Measurements from ENCODE around the gene TRPM7.

Gene TRPM7

GRCh38 chr15:50593761-50594160 is 92.8 kb downstream of the TRPM7 start:
- Histone ChIP-seq H3K36me3 (ENCODE audit: insufficient read depth, low read length) (peaks cover 88% of the 10 kb centered on the region), H3K27me3 (ENCODE audit: insufficient read depth, low read length, poor library complexity) (no peaks in the 10 kb centered on the region), H4K20me1 (ENCODE audit: insufficient read depth, low read length) (no peaks in the 10 kb centered on the region), H3K79me2 (ENCODE audit: insufficient read depth, low read length) (no peaks in the 10 kb centered on the region), H3K4me1 (ENCODE audit: insufficient read depth, low read length) (no peaks in the 10 kb centered on the region), H3K4me3 (ENCODE audit: low read depth in 1 of 2, low read length in 2 of 2) (no peak overlapping the region), H3K27ac (ENCODE audit: low read length) (no peak overlapping the region), H2AFZ (ENCODE audit: low read depth, low read length) (no peak overlapping the region), H3K4me2 (ENCODE audit: insufficient read depth, low read length) (no peak overlapping the region), H3K9me3 (ENCODE audit: insufficient read depth, low read length, severe bottlenecking) (no peaks in the 10 kb centered on the region), H3K9ac (ENCODE audit: low read depth, low read length) (no peak overlapping the region)
- TF ChIP-seq EZH2 (IDR thresholded peaks at IDR 0.05; ENCODE audit: borderline replicate concordance, low read depth, low read length, severe bottlenecking) (no peak), CTCF (IDR thresholded peaks at IDR 0.05; ENCODE audit: borderline replicate concordance, extremely low read depth, low read length, poor library complexity, severe bottlenecking) (no peak)
- ATAC-seq (ENCODE audit: insufficient read depth, low read depth) (no peak), DNase-seq (no peak)

GRCh38 chr15:50590288-50590687 is 96.3 kb downstream of the TRPM7 start:
- Histone ChIP-seq H3K79me2 (ENCODE audit: insufficient read depth, low read length) (no peaks in the 10 kb centered on the region), H3K27me3 (ENCODE audit: insufficient read depth, low read length, poor library complexity) (no peaks in the 10 kb centered on the region), H3K4me3 (ENCODE audit: low read depth in 1 of 2, low read length in 2 of 2) (no peak overlapping the region), H3K9ac (ENCODE audit: low read depth, low read length) (no peak overlapping the region), H3K36me3 (ENCODE audit: insufficient read depth, low read length) (peaks cover 89% of the 10 kb centered on the region), H3K4me2 (ENCODE audit: insufficient read depth, low read length) (no peak overlapping the region), H3K27ac (ENCODE audit: low read length) (no peak overlapping the region), H3K9me3 (ENCODE audit: insufficient read depth, low read length, severe bottlenecking) (no peaks in the 10 kb centered on the region), H4K20me1 (ENCODE audit: insufficient read depth, low read length) (no peaks in the 10 kb centered on the region), H3K4me1 (ENCODE audit: insufficient read depth, low read length) (no peaks in the 10 kb centered on the region), H2AFZ (ENCODE audit: low read depth, low read length) (no peak overlapping the region)
- ATAC-seq (ENCODE audit: insufficient read depth, low read depth) (no peak), DNase-seq (no peak)
- TF ChIP-seq EZH2 (IDR thresholded peaks at IDR 0.05; ENCODE audit: borderline replicate concordance, low read depth, low read length, severe bottlenecking) = no peak
- no peak for TF ChIP-seq CTCF (IDR thresholded peaks at IDR 0.05; ENCODE audit: borderline replicate concordance, extremely low read depth, low read length, poor library complexity, severe bottlenecking)

- TF ChIP-seq CTCF (IDR thresholded peaks at IDR 0.05; ENCODE audit: borderline replicate concordance, extremely low read depth, low read length, poor library complexity, severe bottlenecking) (no peak), EZH2 (IDR thresholded peaks at IDR 0.05; ENCODE audit: borderline replicate concordance, low read depth, low read length, severe bottlenecking) (no peak)
- no peak for ATAC-seq (ENCODE audit: insufficient read depth, low read depth)
- no peak overlapping the region for H2AFZ ChIP-seq (ENCODE audit: low read depth, low read length)
- H3K4me3 ChIP-seq (ENCODE audit: low read depth in 1 of 2, low read length in 2 of 2) = no peak overlapping the region
- H3K27ac ChIP-seq (ENCODE audit: low read length) = no peak overlapping the region
- no peak overlapping the region for H3K9ac ChIP-seq (ENCODE audit: low read depth, low read length)
- no peaks in the 10 kb centered on the region for H3K27me3 ChIP-seq (ENCODE audit: insufficient read depth, low read length, poor library complexity)
- no peaks in the 10 kb centered on the region for H3K79me2 ChIP-seq (ENCODE audit: insufficient read depth, low read length)
- no peaks in the 10 kb centered on the region for H4K20me1 ChIP-seq (ENCODE audit: insufficient read depth, low read length)
- H3K4me2 ChIP-seq (ENCODE audit: insufficient read depth, low read length) = no peak overlapping the region
- H3K36me3 ChIP-seq (ENCODE audit: insufficient read depth, low read length) = peaks cover 73% of the 10 kb centered on the region
- no peaks in the 10 kb centered on the region for H3K9me3 ChIP-seq (ENCODE audit: insufficient read depth, low read length, severe bottlenecking)
- H3K4me1 ChIP-seq (ENCODE audit: insufficient read depth, low read length) = no peaks in the 10 kb centered on the region
- DNase-seq = no peak
Observed at GRCh38 chr15:50577492-50577891, 109.1 kb downstream of the TRPM7 start.

- H3K4me1 ChIP-seq (ENCODE audit: insufficient read depth, low read length) = no peaks in the 10 kb centered on the region
- no peak overlapping the region for H3K27ac ChIP-seq (ENCODE audit: low read length)
Observed at GRCh38 chr15:50576166-50576565, 110.4 kb downstream of the TRPM7 start.

More at GRCh38 chr15:50576166-50576565, 110.4 kb downstream of the TRPM7 start:
- DNase-seq (no peak), ATAC-seq (ENCODE audit: insufficient read depth, low read depth) (no peak)
- no peak overlapping the region for H3K4me2 ChIP-seq (ENCODE audit: insufficient read depth, low read length)
- H3K9ac ChIP-seq (ENCODE audit: low read depth, low read length) = no peak overlapping the region
- no peaks in the 10 kb centered on the region for H4K20me1 ChIP-seq (ENCODE audit: insufficient read depth, low read length)
- no peak overlapping the region for H2AFZ ChIP-seq (ENCODE audit: low read depth, low read length)
- TF ChIP-seq EZH2 (IDR thresholded peaks at IDR 0.05; ENCODE audit: borderline replicate concordance, low read depth, low read length, severe bottlenecking) (no peak), CTCF (IDR thresholded peaks at IDR 0.05; ENCODE audit: borderline replicate concordance, extremely low read depth, low read length, poor library complexity, severe bottlenecking) (no peak)
- H3K36me3 ChIP-seq (ENCODE audit: insufficient read depth, low read length) = peaks cover 76% of the 10 kb centered on the region
- no peaks in the 10 kb centered on the region for H3K27me3 ChIP-seq (ENCODE audit: insufficient read depth, low read length, poor library complexity)
- no peaks in the 10 kb centered on the region for H3K79me2 ChIP-seq (ENCODE audit: insufficient read depth, low read length)
- H3K4me3 ChIP-seq (ENCODE audit: low read depth in 1 of 2, low read length in 2 of 2) = no peak overlapping the region
- no peaks in the 10 kb centered on the region for H3K9me3 ChIP-seq (ENCODE audit: insufficient read depth, low read length, severe bottlenecking)
